Measurements from ENCODE around the gene CLEC5A. TPM values are rescaled to one million over a fixed set of nuclear protein-coding genes. Genes with fewer than 3 reads are reported as not detected.

Gene CLEC5A
- total RNA-seq, 4 donors from 2014 or later, result 0.33 to 3.2 (median 0.95) TPM

- no peaks in the 10 kb centered on the region for H3K4me1 ChIP-seq
- no peak overlapping the region for H3K4me3 ChIP-seq (replicated peaks in 1 of 3)
- H3K27me3 ChIP-seq, result no peaks in the 10 kb centered on the region
- intact Hi-C loops (cut with DNase I), result no loop called here
- TF ChIP-seq CTCF (IDR thresholded peaks at IDR 0.05) (no peak), POLR2A (IDR thresholded peaks at IDR 0.05) (no peak)
- WGBS, 2 donors, result 89 to 90% methylated on average over 3 of the region's 3 CpGs
- DNase-seq, result no peak
- no peak overlapping the region for H3K27ac ChIP-seq
- H3K9me3 ChIP-seq, result no peaks in the 10 kb centered on the region
- no peaks in the 10 kb centered on the region for H3K36me3 ChIP-seq
Observed at GRCh38 chr7:141941075-141941474, 5.7 kb downstream of the CLEC5A start.

GRCh38 chr7:141930211-141930610, 16.6 kb downstream of the CLEC5A start:
- H3K4me1 ChIP-seq, result no peaks in the 10 kb centered on the region
- H3K4me3 ChIP-seq (replicated peaks in 1 of 3), result no peak overlapping the region
- TF ChIP-seq CTCF (IDR thresholded peaks at IDR 0.05), result no peak
- no peak for TF ChIP-seq POLR2A (IDR thresholded peaks at IDR 0.05)
- H3K27me3 ChIP-seq, result no peaks in the 10 kb centered on the region
- H3K9me3 ChIP-seq, result no peaks in the 10 kb centered on the region
- H3K27ac ChIP-seq, result no peak overlapping the region
- H3K36me3 ChIP-seq, result no peaks in the 10 kb centered on the region
- intact Hi-C loops (cut with DNase I), result no loop called here
- 85 to 90% methylated on average over 5 of the region's 5 CpGs for WGBS, 2 donors
- DNase-seq, result no peak

GRCh38 chr7:141928845-141929195, 18.0 kb downstream of the CLEC5A start:
- Histone ChIP-seq H3K4me3 (replicated peaks in 1 of 3) (no peak overlapping the region), H3K27me3 (no peaks in the 10 kb centered on the region), H3K27ac (no peak overlapping the region), H3K36me3 (no peaks in the 10 kb centered on the region), H3K4me1 (no peaks in the 10 kb centered on the region), H3K9me3 (no peaks in the 10 kb centered on the region)
- 91 to 92% methylated on average over 3 of the region's 3 CpGs for WGBS, 2 donors
- no peak for DNase-seq
- TF ChIP-seq POLR2A (IDR thresholded peaks at IDR 0.05), result no peak
- TF ChIP-seq CTCF (IDR thresholded peaks at IDR 0.05), result no peak
- intact Hi-C loops (cut with DNase I), result no loop called here

- no peaks in the 10 kb centered on the region for H3K4me1 ChIP-seq
- no peak for DNase-seq
- H3K27me3 ChIP-seq, result no peaks in the 10 kb centered on the region
- TF ChIP-seq POLR2A (IDR thresholded peaks at IDR 0.05), result no peak
- WGBS, 2 donors, result 81 to 88% methylated on average over 2 of the region's 2 CpGs
- intact Hi-C loops (cut with DNase I), result no loop called here
- H3K4me3 ChIP-seq (replicated peaks in 1 of 3), result no peak overlapping the region
- no peak overlapping the region for H3K27ac ChIP-seq
- no peaks in the 10 kb centered on the region for H3K36me3 ChIP-seq
- no peaks in the 10 kb centered on the region for H3K9me3 ChIP-seq
Observed at GRCh38 chr7:141928146-141928844, 18.5 kb downstream of the CLEC5A start.

- 70 to 85% methylated on average over 1 of the region's 1 CpG for WGBS, 2 donors
- no peaks in the 10 kb centered on the region for H3K9me3 ChIP-seq
- no peaks in the 10 kb centered on the region for H3K4me1 ChIP-seq
- intact Hi-C loops (cut with DNase I), result no loop called here
- no peaks in the 10 kb centered on the region for H3K36me3 ChIP-seq
- no peaks in the 10 kb centered on the region for H3K27me3 ChIP-seq
- H3K4me3 ChIP-seq (replicated peaks in 1 of 3), result no peak overlapping the region
- no peak for DNase-seq
- no peak for TF ChIP-seq CTCF (IDR thresholded peaks at IDR 0.05)
- no peak for TF ChIP-seq POLR2A (IDR thresholded peaks at IDR 0.05)
- H3K27ac ChIP-seq, result no peak overlapping the region
Observed at GRCh38 chr7:141920281-141920680, 26.5 kb downstream of the CLEC5A start.
